Measurements from ENCODE around the gene ST8SIA6.

ST8SIA6 gene

GRCh38 chr10:17273403-17273802, 181.0 kb downstream of the ST8SIA6 start:
- FAIRE-seq (no peak), DNase-seq (ENCODE audit: low spot score) (peak; percentile 46)

- DNase-seq (ENCODE audit: low spot score) = no peak
- no peak for FAIRE-seq
These were observed 181.7 kb downstream of the ST8SIA6 start for GRCh38 chr10:17272648-17273047.

Measured in urothelium cell line (cell line).